Muscle layer of duodenum (tissue), 2 donors: ENCODE results near the gene SLC2A8.

Experiments used
- H3K27ac ChIP-seq: one replicate; pipeline ENCODE4 v1.7.0; 2013; ENCODE audit warnings: mild to moderate bottlenecking, low read length
- H3K27me3 ChIP-seq: one replicate; pipeline ENCODE4 v1.7.0; 2013; ENCODE audit warnings: low read depth, mild to moderate bottlenecking, control low read depth, low read length
- H3K36me3 ChIP-seq, 2 donors: one replicate each; pipeline ENCODE4 v1.7.0; 2013; ENCODE audit warnings: low read length in 2 of 2, control low read depth in 1 of 2, mild to moderate bottlenecking in 1 of 2; ENCODE audit not compliant: insufficient read depth in 2 of 2, control insufficient read depth in 1 of 2
- H3K4me1 ChIP-seq, 2 donors: one replicate each; pipeline ENCODE4 v1.7.0; 2013; ENCODE audit warnings: low read length in 2 of 2, mild to moderate bottlenecking in 2 of 2, control low read depth in 1 of 2, moderate library complexity in 1 of 2; ENCODE audit not compliant: insufficient read depth in 2 of 2, control insufficient read depth in 1 of 2
- H3K4me3 ChIP-seq, 2 donors: one replicate each; pipeline ENCODE4 v1.7.0; 2013; ENCODE audit warnings: low read length in 2 of 2, low read depth in 1 of 2, mild to moderate bottlenecking in 1 of 2
- H3K9me3 ChIP-seq, 2 donors: one replicate each; pipeline ENCODE4 v1.7.0; 2013; ENCODE audit warnings: low read length in 2 of 2, control low read depth in 1 of 2, mild to moderate bottlenecking in 1 of 2; ENCODE audit not compliant: control insufficient read depth in 1 of 2
- donor health status: healthy.

The SLC2A8 gene

DNA sequence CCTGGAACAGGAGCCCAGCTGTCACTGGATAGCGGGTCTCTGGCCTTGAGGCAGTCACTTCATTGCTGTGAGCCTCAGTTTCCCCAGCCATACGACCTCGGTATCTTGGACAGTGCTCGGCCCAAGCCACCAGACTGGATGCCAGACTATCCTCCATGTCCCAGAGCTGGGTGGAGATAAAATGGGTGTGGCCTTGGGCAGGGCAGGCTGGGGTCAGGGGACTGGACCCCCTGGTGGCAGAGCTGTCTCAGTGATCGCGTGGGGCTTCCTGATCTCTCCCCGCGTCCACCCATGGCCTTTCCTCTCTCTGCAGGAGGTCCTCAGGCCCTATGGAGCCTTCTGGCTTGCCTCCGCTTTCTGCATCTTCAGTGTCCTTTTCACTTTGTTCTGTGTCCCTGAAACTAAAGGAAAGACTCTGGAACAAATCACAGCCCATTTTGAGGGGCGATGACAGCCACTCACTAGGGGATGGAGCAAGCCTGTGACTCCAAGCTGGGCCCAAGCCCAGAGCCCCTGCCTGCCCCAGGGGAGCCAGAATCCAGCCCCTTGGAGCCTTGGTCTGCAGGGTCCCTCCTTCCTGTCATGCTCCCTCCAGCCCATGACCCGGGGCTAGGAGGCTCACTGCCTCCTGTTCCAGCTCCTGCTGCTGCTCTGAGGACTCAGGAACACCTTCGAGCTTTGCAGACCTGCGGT, 10.0 kb downstream of the SLC2A8 start:
- Histone ChIP-seq H3K27me3 (no peaks in the 10 kb centered on the region), H3K4me1 (peaks cover 0 to 7% of the 10 kb centered on the region in 2 donors), H3K27ac (no peak overlapping the region), H3K4me3 (no peak overlapping the region), H3K36me3 (peaks cover 19 to 43% of the 10 kb centered on the region in 2 donors), H3K9me3 (no peaks in the 10 kb centered on the region)

DNA sequence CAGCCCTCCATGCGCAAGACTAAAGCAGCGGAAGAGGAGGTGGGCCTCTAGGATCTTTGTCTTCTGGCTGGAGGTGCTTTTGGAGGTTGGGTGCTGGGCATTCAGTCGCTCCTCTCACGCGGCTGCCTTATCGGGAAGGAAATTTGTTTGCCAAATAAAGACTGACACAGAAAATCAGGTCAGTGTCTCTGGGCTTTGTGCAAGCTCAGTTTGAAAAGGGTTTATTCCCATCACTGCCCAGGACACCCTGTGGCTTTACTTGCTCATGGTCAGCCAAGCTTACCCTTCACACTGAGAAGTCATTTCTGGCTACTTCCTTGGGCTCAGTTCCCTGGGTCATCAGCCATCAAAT, 10.5 kb downstream of the SLC2A8 start:
- no peaks in the 10 kb centered on the region for H3K9me3 ChIP-seq
- peaks cover 19 to 43% of the 10 kb centered on the region in 2 donors for H3K36me3 ChIP-seq
- no peak overlapping the region for H3K27ac ChIP-seq
- H3K4me1 ChIP-seq = peaks cover 0 to 7% of the 10 kb centered on the region in 2 donors
- no peak overlapping the region for H3K4me3 ChIP-seq
- no peaks in the 10 kb centered on the region for H3K27me3 ChIP-seq

GRCh38 chr9:127411122-127411521, 14.2 kb downstream of the SLC2A8 start:
- Histone ChIP-seq H3K9me3 (no peaks in the 10 kb centered on the region), H3K36me3 (peaks cover 7 to 14% of the 10 kb centered on the region in 2 donors), H3K27me3 (no peaks in the 10 kb centered on the region), H3K27ac (no peak overlapping the region), H3K4me1 (peaks cover 0 to 22% of the 10 kb centered on the region in 2 donors), H3K4me3 (no peak overlapping the region)

- Histone ChIP-seq H3K9me3 (no peaks in the 10 kb centered on the region), H3K27me3 (no peaks in the 10 kb centered on the region), H3K4me1 (peaks cover 0 to 38% of the 10 kb centered on the region in 2 donors), H3K4me3 (no peak overlapping the region), H3K36me3 (no peaks in the 10 kb centered on the region), H3K27ac (no peak overlapping the region)
These were observed 18.2 kb downstream of the SLC2A8 start for GRCh38 chr9:127415141-127415540.

- Histone ChIP-seq H3K27ac (no peak overlapping the region), H3K36me3 (no peaks in the 10 kb centered on the region), H3K4me3 (no peak overlapping the region), H3K27me3 (no peaks in the 10 kb centered on the region), H3K9me3 (no peaks in the 10 kb centered on the region), H3K4me1 (peaks cover 0 to 38% of the 10 kb centered on the region in 2 donors)
These were observed 18.7 kb downstream of the SLC2A8 start for GRCh38 chr9:127415657-127416056.

GRCh38 chr9:127417131-127418036, 20.4 kb downstream of the SLC2A8 start:
- H3K9me3 ChIP-seq = no peaks in the 10 kb centered on the region
- H3K4me3 ChIP-seq = no peak overlapping the region
- no peaks in the 10 kb centered on the region for H3K36me3 ChIP-seq
- peaks cover under 1 to 45% of the 10 kb centered on the region in 2 donors for H3K4me1 ChIP-seq
- no peaks in the 10 kb centered on the region for H3K27me3 ChIP-seq
- H3K27ac ChIP-seq = no peak overlapping the region

GRCh38 chr9:127418037-127418471, 21.1 kb downstream of the SLC2A8 start:
- Histone ChIP-seq H3K9me3 (no peaks in the 10 kb centered on the region), H3K4me3 (no peak overlapping the region), H3K27ac (no peak overlapping the region), H3K4me1 (peaks cover 6 to 52% of the 10 kb centered on the region in 2 donors), H3K36me3 (no peaks in the 10 kb centered on the region), H3K27me3 (no peaks in the 10 kb centered on the region)

- H3K27ac ChIP-seq = no peak overlapping the region
- H3K4me3 ChIP-seq = peak overlapping the region in 1 of 2 donors; percentile 46
- H3K9me3 ChIP-seq = no peaks in the 10 kb centered on the region
- peaks cover 11 to 53% of the 10 kb centered on the region in 2 donors for H3K4me1 ChIP-seq
- no peaks in the 10 kb centered on the region for H3K27me3 ChIP-seq
- peaks cover 0 to under 1% of the 10 kb centered on the region in 2 donors for H3K36me3 ChIP-seq
These were observed 22.4 kb downstream of the SLC2A8 start for GRCh38 chr9:127419348-127419747.

GRCh38 chr9:127421057-127421456, 24.1 kb downstream of the SLC2A8 start:
- Histone ChIP-seq H3K27me3 (no peaks in the 10 kb centered on the region), H3K4me1 (peaks cover 11 to 51% of the 10 kb centered on the region in 2 donors), H3K9me3 (no peaks in the 10 kb centered on the region), H3K4me3 (no peak overlapping the region), H3K27ac (no peak overlapping the region), H3K36me3 (peaks cover 0 to 4% of the 10 kb centered on the region in 2 donors)

DNA sequence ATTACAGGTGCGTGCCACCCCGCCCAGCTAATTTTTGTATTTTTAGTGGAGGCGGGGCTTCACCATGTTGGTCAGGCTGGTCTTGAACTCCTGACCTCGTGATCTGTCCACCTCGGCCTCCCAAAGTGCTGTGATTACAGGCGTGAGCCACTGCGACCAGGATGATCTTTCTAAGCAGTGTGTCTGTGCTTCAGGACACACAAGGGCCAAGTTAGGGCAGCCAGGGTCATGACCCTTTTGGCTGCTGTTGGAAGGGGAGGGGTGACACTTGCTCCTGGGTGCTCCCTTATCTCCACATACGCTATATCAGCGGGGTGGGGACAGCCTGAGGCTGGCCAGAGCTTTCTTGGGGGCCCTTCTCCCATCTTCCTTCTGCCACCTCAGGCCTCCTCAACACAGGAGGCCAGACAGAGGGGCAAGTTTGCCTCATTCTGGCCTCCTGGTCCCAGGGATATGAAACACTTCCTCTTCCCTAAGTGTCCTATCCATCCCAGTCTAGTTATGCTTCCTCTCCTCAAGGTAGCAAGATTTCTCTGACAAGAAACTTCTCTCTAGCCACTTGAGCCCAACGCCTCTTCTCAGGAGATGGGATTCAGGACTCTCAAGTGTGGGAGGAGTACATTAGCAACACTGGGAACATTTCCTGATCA, 25.3 kb downstream of the SLC2A8 start:
- peak overlapping the region; percentile 88 to 96 for H3K4me3 ChIP-seq
- no peak overlapping the region for H3K27ac ChIP-seq
- no peaks in the 10 kb centered on the region for H3K9me3 ChIP-seq
- peaks cover 3 to 4% of the 10 kb centered on the region in 2 donors for H3K36me3 ChIP-seq
- H3K27me3 ChIP-seq = no peaks in the 10 kb centered on the region
- peaks cover 11 to 47% of the 10 kb centered on the region in 2 donors for H3K4me1 ChIP-seq

DNA sequence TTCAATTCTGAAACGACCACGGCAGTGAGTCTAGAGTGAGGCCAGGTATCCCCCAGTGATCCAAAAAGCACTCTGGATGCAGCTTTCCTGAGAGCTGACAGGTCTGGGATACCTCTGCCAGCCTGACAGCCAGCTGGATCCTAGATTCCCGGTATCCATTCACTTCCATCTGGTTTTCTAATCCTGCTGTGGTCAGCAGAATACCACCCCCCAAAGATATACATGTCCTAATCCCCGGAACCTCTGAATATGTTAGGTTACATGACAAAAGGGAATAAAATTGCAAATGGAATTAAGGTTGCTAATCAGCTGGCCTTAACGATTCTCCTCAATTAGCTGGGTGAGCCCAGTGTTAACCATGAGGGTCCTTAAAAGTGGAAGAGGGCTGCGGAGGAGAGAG, 25.8 kb downstream of the SLC2A8 start:
- Histone ChIP-seq H3K27me3 (no peaks in the 10 kb centered on the region), H3K4me3 (peak overlapping the region; percentile 88 to 96), H3K4me1 (peaks cover 11 to 46% of the 10 kb centered on the region in 2 donors), H3K27ac (peak overlapping the region; percentile 95), H3K9me3 (no peaks in the 10 kb centered on the region), H3K36me3 (peaks cover 3 to 4% of the 10 kb centered on the region in 2 donors)
